Adrenal gland (tissue), 5 donors: ENCODE data around the gene AGAP6.
"Not testable (repeated sequence)": the region's sequence is repeated elsewhere in the genome, so short reads cannot be mapped to it uniquely, and the experiment has no call there.

Experiments used
- POLR2A ChIP-seq, 2 donors: fragments of 450-650 bp; IDR thresholded peaks; one replicate each; pipeline ENCODE4 v1.6.1; 2017; ENCODE audit warnings: antibody characterized with exemption in 2 of 2, mild to moderate bottlenecking in 2 of 2, moderate library complexity in 1 of 2
- TF ChIP-seq, protein P1 (sequence below), 6 experiments: fragments of 450-650 bp in 4 of 6; fragments of 200-600 bp in 2 of 6; sonication (generic) in 1 of 6; IDR thresholded peaks; 1 replicate in 5 of 6; 2 replicates in 1 of 6; pipeline versions ENCODE4 v1.5.1 to v1.8.0; 2016 to 2021; ENCODE audit warnings: antibody characterized with exemption in 6 of 6, mild to moderate bottlenecking in 2 of 6, moderate library complexity in 1 of 6
- donor health status: DM: no; HTN: no; CAD: no.

- TF ChIP-seq, protein P1, sequence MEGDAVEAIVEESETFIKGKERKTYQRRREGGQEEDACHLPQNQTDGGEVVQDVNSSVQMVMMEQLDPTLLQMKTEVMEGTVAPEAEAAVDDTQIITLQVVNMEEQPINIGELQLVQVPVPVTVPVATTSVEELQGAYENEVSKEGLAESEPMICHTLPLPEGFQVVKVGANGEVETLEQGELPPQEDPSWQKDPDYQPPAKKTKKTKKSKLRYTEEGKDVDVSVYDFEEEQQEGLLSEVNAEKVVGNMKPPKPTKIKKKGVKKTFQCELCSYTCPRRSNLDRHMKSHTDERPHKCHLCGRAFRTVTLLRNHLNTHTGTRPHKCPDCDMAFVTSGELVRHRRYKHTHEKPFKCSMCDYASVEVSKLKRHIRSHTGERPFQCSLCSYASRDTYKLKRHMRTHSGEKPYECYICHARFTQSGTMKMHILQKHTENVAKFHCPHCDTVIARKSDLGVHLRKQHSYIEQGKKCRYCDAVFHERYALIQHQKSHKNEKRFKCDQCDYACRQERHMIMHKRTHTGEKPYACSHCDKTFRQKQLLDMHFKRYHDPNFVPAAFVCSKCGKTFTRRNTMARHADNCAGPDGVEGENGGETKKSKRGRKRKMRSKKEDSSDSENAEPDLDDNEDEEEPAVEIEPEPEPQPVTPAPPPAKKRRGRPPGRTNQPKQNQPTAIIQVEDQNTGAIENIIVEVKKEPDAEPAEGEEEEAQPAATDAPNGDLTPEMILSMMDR (IDR thresholded peaks at IDR 0.05), result not testable (repeated sequence)
- not testable (repeated sequence) for TF ChIP-seq POLR2A (IDR thresholded peaks at IDR 0.05)
Observed at GRCh38 chr10:50015596-50016220, 27.5 kb downstream of the AGAP6 start.
